Measurements from ENCODE around the gene ACAP3.

Gene ACAP3

GRCh38 chr1:1309251-1310108, 1.8 kb upstream of the ACAP3 start:
- H3K27me3 ChIP-seq (ENCODE audit: insufficient read depth, poor library complexity, severe bottlenecking), result no peaks in the 10 kb centered on the region
- DNase-seq (ENCODE audit: low read depth in 1 of 2, low spot score in 1 of 2), result peak in 1 of 2 experiments; percentile 58
- H3K4me3 ChIP-seq (replicated peaks; ENCODE audit: insufficient read depth, low read length), result peak overlapping the region; percentile 89
- TF ChIP-seq GABPA (IDR thresholded peaks at IDR 0.05; ENCODE audit: low read depth) (no peak), POLR2AphosphoS5 (IDR thresholded peaks at IDR 0.05; ENCODE audit: low read depth) (peak; percentile 28; the same call in 1 of the 2 replicates), SPI1 (IDR thresholded peaks at IDR 0.05; ENCODE audit: borderline replicate concordance, low read depth) (no peak), CTCF (IDR thresholded peaks at IDR 0.05; ENCODE audit: insufficient read depth, low read length) (no peak), REST (IDR thresholded peaks at IDR 0.05; ENCODE audit: insufficient replicate concordance, low read depth) (no peak)
- peak overlapping the region; percentile 97 for H3K27ac ChIP-seq (replicated peaks)

- Histone ChIP-seq H3K27me3 (ENCODE audit: insufficient read depth, poor library complexity, severe bottlenecking) (no peaks in the 10 kb centered on the region), H3K27ac (replicated peaks) (peak overlapping the region; percentile 97), H3K4me3 (replicated peaks; ENCODE audit: insufficient read depth, low read length) (peak overlapping the region; percentile 89)
- no peak for TF ChIP-seq POLR2AphosphoS5 (IDR thresholded peaks at IDR 0.05; ENCODE audit: low read depth)
- DNase-seq (ENCODE audit: low read depth in 1 of 2, low spot score in 1 of 2), result no peak
These were observed 1.1 kb upstream of the ACAP3 start for GRCh38 chr1:1308756-1309250.

- H3K27ac ChIP-seq (replicated peaks), result peak overlapping the region; percentile 72
- H3K27me3 ChIP-seq (ENCODE audit: insufficient read depth, poor library complexity, severe bottlenecking), result no peaks in the 10 kb centered on the region
- TF ChIP-seq REST (IDR thresholded peaks at IDR 0.05; ENCODE audit: insufficient replicate concordance, low read depth) (no peak), POLR2AphosphoS5 (IDR thresholded peaks at IDR 0.05; ENCODE audit: low read depth) (no peak), GABPA (IDR thresholded peaks at IDR 0.05; ENCODE audit: low read depth) (no peak), CTCF (IDR thresholded peaks at IDR 0.05; ENCODE audit: insufficient read depth, low read length) (no peak), SPI1 (IDR thresholded peaks at IDR 0.05; ENCODE audit: borderline replicate concordance, low read depth) (no peak)
- H3K4me3 ChIP-seq (replicated peaks; ENCODE audit: insufficient read depth, low read length), result peak overlapping the region; percentile 73
- no peak for DNase-seq (ENCODE audit: low read depth in 1 of 2, low spot score in 1 of 2)
These were observed 338 bp downstream of the ACAP3 start for GRCh38 chr1:1307261-1307922.

- DNase-seq (ENCODE audit: low read depth in 1 of 2, low spot score in 1 of 2), result no peak
- TF ChIP-seq CTCF (IDR thresholded peaks at IDR 0.05; ENCODE audit: insufficient read depth, low read length), result no peak
- TF ChIP-seq GABPA (IDR thresholded peaks at IDR 0.05; ENCODE audit: low read depth), result no peak
- TF ChIP-seq POLR2AphosphoS5 (IDR thresholded peaks at IDR 0.05; ENCODE audit: low read depth), result no peak
- no peak for TF ChIP-seq SPI1 (IDR thresholded peaks at IDR 0.05; ENCODE audit: borderline replicate concordance, low read depth)
- TF ChIP-seq REST (IDR thresholded peaks at IDR 0.05; ENCODE audit: insufficient replicate concordance, low read depth), result no peak
- peak overlapping the region; percentile 72 for H3K27ac ChIP-seq (replicated peaks)
- no peaks in the 10 kb centered on the region for H3K27me3 ChIP-seq (ENCODE audit: insufficient read depth, poor library complexity, severe bottlenecking)
- H3K4me3 ChIP-seq (replicated peaks; ENCODE audit: insufficient read depth, low read length), result peak overlapping the region; percentile 73
These were observed 969 bp downstream of the ACAP3 start for GRCh38 chr1:1306661-1307260.

Data from HL-60 (cell line).